ENCODE measurements around the gene SLC35E1. TPM values are rescaled to one million over a fixed set of nuclear protein-coding genes. Genes with fewer than 3 reads are reported as not detected.
"Not testable (repeated sequence)": the region's sequence is repeated elsewhere in the genome, so short reads cannot be mapped to it uniquely, and the experiment has no call there.

SLC35E1 gene
- total RNA-seq, 2 donors from 2014 or later: 39.5 to 58.2 TPM

- no peak for DNase-seq (ENCODE audit: low spot score in 2 of 2)
- Mint-ChIP-seq H3K36me3 (peaks cover 18 to 23% of the 10 kb centered on the region in 2 donors), H3K9me3 (no peaks in the 10 kb centered on the region), H3K27ac (peak overlapping the region in 1 of 2 donors; percentile 77)
- ATAC-seq: no peak
These were observed 3.9 kb upstream of the SLC35E1 start for GRCh38 chr19:16575861-16576689.

- ATAC-seq (no peak), DNase-seq (ENCODE audit: low spot score in 2 of 2) (no peak)
- peaks cover 18 to 23% of the 10 kb centered on the region in 2 donors for H3K36me3 Mint-ChIP-seq
- no peaks in the 10 kb centered on the region for H3K9me3 Mint-ChIP-seq
- H3K27ac Mint-ChIP-seq: peak overlapping the region; percentile 33 to 95
These were observed 3.1 kb upstream of the SLC35E1 start for GRCh38 chr19:16575282-16575681.

- no peaks in the 10 kb centered on the region for H3K9me3 Mint-ChIP-seq
- DNase-seq (ENCODE audit: low spot score in 2 of 2) (no peak), ATAC-seq (no peak)
- peak overlapping the region; percentile 33 to 81 for H3K27ac Mint-ChIP-seq
- H3K36me3 Mint-ChIP-seq: peaks cover 26 to 33% of the 10 kb centered on the region in 2 donors
These were observed 1.7 kb upstream of the SLC35E1 start for GRCh38 chr19:16573925-16574324.

GRCh38 chr19:16573296-16573695 lies 1.1 kb upstream of the SLC35E1 start:
- peaks cover 27 to 33% of the 10 kb centered on the region in 2 donors for H3K36me3 Mint-ChIP-seq
- DNase-seq (ENCODE audit: low spot score in 2 of 2): no peak
- ATAC-seq: no peak
- H3K27ac Mint-ChIP-seq: peak overlapping the region; percentile 94 to 97
- no peaks in the 10 kb centered on the region for H3K9me3 Mint-ChIP-seq

GRCh38 chr19:16571822-16572331 lies 338 bp downstream of the SLC35E1 start:
- Mint-ChIP-seq H3K27ac (peak overlapping the region; percentile 89 to 94), H3K36me3 (peaks cover 27 to 36% of the 10 kb centered on the region in 2 donors), H3K9me3 (no peaks in the 10 kb centered on the region)
- peak in 1 of 2 donors; percentile 51 for DNase-seq (ENCODE audit: low spot score in 2 of 2)
- peak; percentile 45 for ATAC-seq

GRCh38 chr19:16571283-16571682 lies 932 bp downstream of the SLC35E1 start:
- no peak for ATAC-seq
- Mint-ChIP-seq H3K36me3 (peaks cover 33 to 42% of the 10 kb centered on the region in 2 donors), H3K27ac (peak overlapping the region; percentile 89 to 94), H3K9me3 (no peaks in the 10 kb centered on the region)
- no peak for DNase-seq (ENCODE audit: low spot score in 2 of 2)

GRCh38 chr19:16569609-16570320 lies 2.5 kb downstream of the SLC35E1 start:
- Mint-ChIP-seq H3K27ac (peak overlapping the region in 1 of 2 donors; percentile 84), H3K9me3 (no peaks in the 10 kb centered on the region), H3K36me3 (peaks cover 34 to 43% of the 10 kb centered on the region in 2 donors)
- ATAC-seq: no peak
- DNase-seq (ENCODE audit: low spot score in 2 of 2): no peak

GRCh38 chr19:16566702-16567101 lies 5.5 kb downstream of the SLC35E1 start:
- Mint-ChIP-seq H3K9me3 (no peaks in the 10 kb centered on the region), H3K36me3 (peaks cover 27 to 48% of the 10 kb centered on the region in 2 donors), H3K27ac (peak overlapping the region; percentile 77 to 89)
- no peak for ATAC-seq
- DNase-seq (ENCODE audit: low spot score in 2 of 2): no peak

- ATAC-seq (peak; percentile 81 to 98), DNase-seq (ENCODE audit: low spot score in 2 of 2) (peak in 1 of 2 donors; percentile 79)
- Mint-ChIP-seq H3K36me3 (peaks cover 31 to 49% of the 10 kb centered on the region in 2 donors), H3K9me3 (no peaks in the 10 kb centered on the region), H3K27ac (peak overlapping the region; percentile 77 to 89)
These were observed 6.1 kb downstream of the SLC35E1 start for GRCh38 chr19:16566161-16566560.

- ATAC-seq (no peak), DNase-seq (ENCODE audit: low spot score in 2 of 2) (no peak)
- peaks cover 31 to 53% of the 10 kb centered on the region in 2 donors for H3K36me3 Mint-ChIP-seq
- H3K27ac Mint-ChIP-seq: peak overlapping the region in 1 of 2 donors; percentile 54
- no peaks in the 10 kb centered on the region for H3K9me3 Mint-ChIP-seq
These were observed 7.4 kb downstream of the SLC35E1 start for GRCh38 chr19:16564842-16565241.

- H3K27ac Mint-ChIP-seq: no peak overlapping the region
- H3K36me3 Mint-ChIP-seq: peaks cover 22 to 46% of the 10 kb centered on the region in 2 donors
- no peaks in the 10 kb centered on the region for H3K9me3 Mint-ChIP-seq
- DNase-seq (ENCODE audit: low spot score in 2 of 2) (no peak), ATAC-seq (no peak)
These were observed 9.6 kb downstream of the SLC35E1 start for GRCh38 chr19:16562608-16563025.

GRCh38 chr19:16561382-16561781 lies 10.8 kb downstream of the SLC35E1 start:
- ATAC-seq: no peak
- Mint-ChIP-seq H3K36me3 (peaks cover 17 to 38% of the 10 kb centered on the region in 2 donors), H3K27ac (no peak overlapping the region), H3K9me3 (no peaks in the 10 kb centered on the region)
- DNase-seq (ENCODE audit: low spot score in 2 of 2): no peak

- ATAC-seq: peak in 1 of 2 donors; percentile 5
- H3K36me3 Mint-ChIP-seq: peaks cover 10 to 31% of the 10 kb centered on the region in 2 donors
- H3K9me3 Mint-ChIP-seq: no peaks in the 10 kb centered on the region
- no peak for DNase-seq (ENCODE audit: low spot score in 2 of 2)
- peak overlapping the region in 1 of 2 donors; percentile 68 for H3K27ac Mint-ChIP-seq
These were observed 12.4 kb downstream of the SLC35E1 start for GRCh38 chr19:16559780-16560276.

GRCh38 chr19:16554776-16555175 lies 17.4 kb downstream of the SLC35E1 start:
- no peak for DNase-seq (ENCODE audit: low spot score in 2 of 2)
- Mint-ChIP-seq H3K36me3 (peaks cover 0 to 12% of the 10 kb centered on the region in 2 donors), H3K9me3 (no peaks in the 10 kb centered on the region), H3K27ac (peak overlapping the region in 1 of 2 donors; percentile 36)
- ATAC-seq: no peak

GRCh38 chr19:16551902-16552301 lies 20.3 kb downstream of the SLC35E1 start:
- not testable (repeated sequence) for H3K9me3 Mint-ChIP-seq; ATAC-seq; H3K27ac Mint-ChIP-seq; DNase-seq (ENCODE audit: low spot score in 2 of 2)
- peaks cover 0 to 12% of the 10 kb centered on the region in 2 donors for H3K36me3 Mint-ChIP-seq

GRCh38 chr19:16548956-16549355 lies 23.3 kb downstream of the SLC35E1 start:
- no peak for ATAC-seq
- Mint-ChIP-seq H3K9me3 (no peaks in the 10 kb centered on the region), H3K27ac (no peak overlapping the region), H3K36me3 (peaks cover 5 to 12% of the 10 kb centered on the region in 2 donors)
- DNase-seq (ENCODE audit: low spot score in 2 of 2): no peak
